GM18870 (cell line): ENCODE data around the gene KRT77.
"Not testable (repeated sequence)": the region's sequence is repeated elsewhere in the genome, so short reads cannot be mapped to it uniquely, and the experiment has no call there.

Source experiments
- ATAC-seq: cut with Tn5 transposase; IDR thresholded peaks from one replicate; pipeline ENCODE4 v1.9.1; 2021; ENCODE audit warnings: moderate library complexity; ENCODE audit not compliant: unreplicated experiment

The KRT77 gene

GRCh38 chr12:52677671-52678070 is 25.7 kb downstream of the KRT77 start:
- no peak for ATAC-seq

- ATAC-seq = no peak
These were observed 26.2 kb downstream of the KRT77 start for GRCh38 chr12:52677126-52677525.

GRCh38 chr12:52676163-52676562 is 27.2 kb downstream of the KRT77 start:
- ATAC-seq = no peak

- ATAC-seq = no peak
These were observed 28.0 kb downstream of the KRT77 start for GRCh38 chr12:52675301-52675701.

DNA sequence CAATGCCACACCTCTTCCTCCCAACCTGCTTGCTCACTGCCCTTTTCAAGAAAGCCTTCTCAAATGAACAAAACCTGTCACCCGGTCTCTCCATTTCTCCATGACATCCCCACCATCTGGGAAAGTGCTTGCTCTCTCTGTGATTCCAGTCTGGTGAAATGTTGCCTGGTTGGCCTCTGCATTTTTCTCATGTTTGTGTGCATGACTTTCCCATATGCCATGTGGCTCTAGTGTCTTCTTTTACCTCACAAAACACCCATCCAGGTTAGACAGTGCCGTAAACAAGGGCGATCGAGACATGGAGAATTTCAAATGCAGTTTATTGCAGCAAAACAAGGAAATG is 28.9 kb downstream of the KRT77 start:
- no peak for ATAC-seq

DNA sequence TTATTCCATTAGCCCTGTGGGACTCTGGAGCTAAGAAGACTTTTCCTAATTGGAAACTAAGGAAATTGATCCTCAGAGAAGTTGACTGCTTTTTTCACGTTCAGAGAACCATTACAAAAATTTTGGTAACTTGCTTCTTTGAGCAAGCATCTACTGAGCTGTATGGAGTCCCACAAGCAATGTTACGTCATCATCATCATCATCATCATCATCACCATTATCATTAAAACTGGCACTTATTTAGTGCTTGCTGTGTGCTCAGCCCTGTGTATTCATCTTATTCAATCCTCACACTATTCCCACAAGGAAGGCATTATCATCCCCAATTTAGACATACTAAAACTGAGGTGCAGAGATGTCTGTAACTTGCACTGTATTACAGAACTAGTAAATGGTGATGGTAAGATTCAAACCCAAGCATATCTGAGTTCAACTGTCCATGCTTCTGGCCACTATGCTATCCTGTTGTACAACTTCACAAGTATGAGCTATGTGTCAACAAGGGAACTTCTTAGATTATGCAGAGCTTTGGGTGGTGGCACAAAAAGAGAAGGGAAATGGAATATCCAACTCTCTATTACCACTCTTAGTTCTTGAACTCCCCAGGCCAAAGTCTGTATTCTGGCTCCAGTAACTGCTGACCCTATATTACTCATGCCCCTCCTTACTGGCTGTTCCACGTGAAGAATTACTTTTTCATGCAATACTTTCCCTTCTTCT is 29.5 kb downstream of the KRT77 start:
- no peak for ATAC-seq

GRCh38 chr12:52673217-52673616 is 30.1 kb downstream of the KRT77 start:
- ATAC-seq = no peak

DNA sequence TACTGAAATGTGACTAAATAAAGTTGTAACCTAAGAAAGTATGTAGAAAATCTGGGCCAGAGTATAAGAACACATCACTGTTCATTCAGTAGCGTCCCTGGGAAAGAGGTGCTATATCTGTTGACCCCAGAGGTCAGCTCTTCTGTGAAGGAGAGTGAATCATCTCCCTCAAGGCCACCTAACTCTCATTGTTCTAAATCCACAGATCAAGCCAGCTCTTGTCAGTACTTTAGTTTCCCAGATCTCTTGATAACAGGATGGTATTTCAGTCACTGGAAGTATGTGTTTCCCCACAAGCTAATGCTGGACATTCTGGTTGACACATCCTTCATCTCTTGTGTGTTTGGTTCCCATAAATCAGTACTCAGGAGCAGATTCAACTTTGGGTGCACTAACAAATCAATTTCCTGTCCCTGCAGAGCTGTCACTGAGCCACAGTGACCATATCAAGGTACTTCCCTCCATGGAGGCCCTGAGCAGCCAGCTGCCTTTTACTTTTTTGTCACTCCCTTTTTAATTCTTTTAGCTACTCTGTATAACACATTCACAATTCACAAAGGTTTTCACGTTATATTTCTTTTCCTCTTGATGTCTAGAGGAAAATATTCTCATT is 30.9 kb downstream of the KRT77 start:
- no peak for ATAC-seq

DNA sequence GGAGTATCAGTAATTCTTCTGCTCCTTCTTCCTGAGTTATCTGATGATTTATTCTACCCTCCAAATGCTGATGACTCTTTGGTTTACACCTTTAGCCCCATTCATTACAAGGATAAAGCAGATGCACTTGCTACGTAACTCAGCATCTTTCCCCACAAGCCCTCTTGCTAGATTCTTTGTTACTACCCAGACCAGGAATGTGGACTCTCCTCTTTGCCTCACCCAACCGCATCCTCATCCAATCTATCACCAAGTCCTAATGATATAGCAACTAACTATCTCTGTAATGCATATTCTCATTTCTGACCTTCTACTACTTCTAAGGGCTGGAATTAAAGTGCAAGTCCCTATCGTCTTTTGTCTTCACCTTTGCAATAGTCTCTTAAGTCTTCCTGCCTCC is 32.4 kb downstream of the KRT77 start:
- ATAC-seq = no peak

DNA sequence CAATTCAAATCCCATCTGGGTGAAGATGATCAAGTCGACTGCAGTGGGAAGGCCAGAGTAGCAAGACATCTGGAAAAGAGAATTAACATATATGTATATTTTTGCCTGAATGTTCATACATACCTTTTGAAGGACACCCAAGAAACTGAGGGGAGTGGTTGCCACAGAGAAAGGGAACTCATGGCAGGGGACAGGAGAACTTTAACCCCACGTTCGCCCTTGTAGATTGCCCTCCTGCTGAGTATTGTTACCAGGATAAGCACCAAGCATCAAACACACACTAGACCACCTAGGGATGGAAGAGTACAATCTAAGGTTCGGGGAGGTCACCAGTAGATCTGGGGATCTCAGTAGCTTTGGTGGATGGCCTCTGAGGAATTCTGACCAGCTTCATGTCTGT is 32.8 kb downstream of the KRT77 start:
- no peak for ATAC-seq

DNA sequence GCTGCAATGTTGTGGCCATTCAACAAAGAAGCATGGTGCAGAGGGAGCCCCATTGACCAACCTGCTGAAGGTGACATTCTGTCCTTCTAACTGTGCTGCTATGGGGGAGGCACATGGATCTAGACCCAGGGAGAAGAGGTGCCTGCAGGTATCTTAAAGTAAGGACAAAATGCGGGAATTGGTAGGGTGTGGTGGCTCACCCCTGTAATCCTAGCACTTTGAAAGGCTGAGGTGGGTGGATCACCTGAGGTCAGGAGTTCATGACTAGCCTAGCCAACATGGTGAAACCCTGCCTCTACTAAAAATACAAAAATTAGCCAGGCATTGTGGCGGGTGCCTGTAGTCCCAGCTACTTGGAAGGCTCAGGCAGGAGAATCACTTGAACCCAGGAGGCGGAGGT is 33.4 kb downstream of the KRT77 start:
- ATAC-seq = not testable (repeated sequence)

- no peak for ATAC-seq
These were observed 33.9 kb downstream of the KRT77 start for GRCh38 chr12:52669426-52669825.

DNA sequence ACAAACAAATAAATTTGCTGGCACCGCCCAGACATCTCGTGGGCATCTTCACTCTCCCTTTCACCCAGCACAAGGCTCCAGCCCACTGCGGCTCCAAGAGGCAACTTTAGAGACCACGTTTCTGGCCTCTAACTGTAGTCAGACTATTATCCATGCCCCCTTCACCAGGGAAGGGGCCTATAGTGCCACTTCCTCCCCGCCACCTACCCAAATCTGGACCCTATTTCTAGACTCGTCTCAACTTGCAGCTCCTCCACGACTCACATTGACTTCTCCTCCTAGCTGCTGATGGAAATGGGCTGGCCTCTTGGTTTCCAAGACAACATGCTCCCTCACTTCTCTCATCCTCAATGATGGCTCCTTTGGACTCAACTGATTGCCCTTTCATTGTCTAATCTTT is 35.4 kb downstream of the KRT77 start:
- no peak for ATAC-seq

- ATAC-seq = no peak
These were observed 35.8 kb downstream of the KRT77 start for GRCh38 chr12:52667509-52667908.

DNA sequence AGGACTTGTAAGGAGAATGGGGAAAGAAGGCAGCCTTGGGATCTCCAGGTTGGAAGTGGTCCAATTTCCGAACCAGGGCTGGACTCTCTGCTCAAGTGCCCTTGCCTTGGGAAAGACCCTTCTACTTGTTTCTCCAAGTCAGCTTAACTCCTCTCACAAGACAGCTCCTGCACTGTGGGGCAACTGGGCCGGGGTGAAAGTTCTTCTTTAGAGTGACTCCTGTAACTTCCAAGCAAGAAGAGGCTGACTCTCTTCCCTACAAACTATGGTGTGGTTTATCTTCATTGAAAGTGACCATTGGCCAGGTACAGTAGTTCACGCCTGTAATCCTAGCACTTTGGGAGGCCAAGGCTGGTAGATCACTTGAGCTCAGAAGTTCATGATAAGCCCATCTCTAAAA is 36.9 kb downstream of the KRT77 start:
- ATAC-seq = no peak

GRCh38 chr12:52663420-52663819 is 39.9 kb downstream of the KRT77 start:
- ATAC-seq = no peak

- no peak for ATAC-seq
These were observed 40.5 kb downstream of the KRT77 start for GRCh38 chr12:52662918-52663229.

- no peak for ATAC-seq
These were observed 41.0 kb downstream of the KRT77 start for GRCh38 chr12:52662093-52662917.

DNA sequence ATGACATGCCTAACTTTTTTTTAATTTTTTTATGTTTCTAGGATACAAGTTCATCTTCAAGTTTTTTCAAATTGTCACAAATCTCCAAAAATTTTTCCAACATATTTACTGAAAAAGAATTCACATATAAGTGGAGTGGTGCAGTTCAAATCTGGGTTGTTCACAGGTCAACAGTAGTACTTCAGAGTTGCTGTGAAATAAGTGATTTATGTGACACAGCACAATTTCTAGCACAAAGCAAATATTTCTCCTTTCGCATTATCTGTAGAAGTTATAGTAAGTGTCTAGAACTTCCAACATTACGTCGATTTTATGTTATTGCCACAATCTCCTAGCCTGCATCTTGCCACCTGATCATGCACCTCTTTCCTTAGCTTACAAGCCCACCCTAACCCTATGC is 41.7 kb downstream of the KRT77 start:
- ATAC-seq = no peak

DNA sequence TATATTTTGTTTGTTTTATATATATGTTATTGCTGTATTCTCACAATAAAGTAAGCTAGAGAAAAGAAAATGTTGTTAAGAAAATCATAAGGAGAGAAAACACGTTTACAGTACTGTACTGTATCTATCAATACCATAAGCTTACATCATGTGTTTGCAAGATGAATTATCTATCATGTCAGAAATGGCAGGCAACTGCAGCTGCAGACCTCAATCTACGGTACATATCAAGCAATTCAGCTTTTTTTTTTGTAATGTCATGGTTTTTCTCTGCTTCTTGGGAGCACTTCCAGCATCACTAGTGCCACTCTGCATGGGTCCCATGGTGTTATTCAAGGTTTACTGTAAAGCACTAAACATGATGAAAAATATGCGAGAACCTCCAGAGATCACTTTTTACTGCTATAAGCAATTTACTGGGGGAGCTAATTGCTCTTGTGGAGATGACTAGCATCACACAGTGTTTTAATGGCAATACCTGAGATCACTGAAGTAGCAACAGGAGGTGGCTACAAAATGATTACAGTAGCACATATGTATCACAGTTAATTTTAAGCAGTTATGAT is 42.3 kb downstream of the KRT77 start:
- ATAC-seq = no peak

- ATAC-seq = no peak
These were observed 43.4 kb downstream of the KRT77 start for GRCh38 chr12:52659951-52660350.

GRCh38 chr12:52659395-52659794 is 43.9 kb downstream of the KRT77 start:
- ATAC-seq = no peak
